HG03457 (cell line): Measurements from ENCODE around the gene CD52.
"Not testable (repeated sequence)": the region's sequence is repeated elsewhere in the genome, so short reads cannot be mapped to it uniquely, and the experiment has no call there.

ENCODE experiments used
- ATAC-seq: cut with Tn5 transposase; IDR thresholded peaks from one replicate; pipeline ENCODE4 v1.9.1; 2021; ENCODE audit warnings: moderate number of reproducible peaks; ENCODE audit not compliant: unreplicated experiment

Gene CD52

DNA sequence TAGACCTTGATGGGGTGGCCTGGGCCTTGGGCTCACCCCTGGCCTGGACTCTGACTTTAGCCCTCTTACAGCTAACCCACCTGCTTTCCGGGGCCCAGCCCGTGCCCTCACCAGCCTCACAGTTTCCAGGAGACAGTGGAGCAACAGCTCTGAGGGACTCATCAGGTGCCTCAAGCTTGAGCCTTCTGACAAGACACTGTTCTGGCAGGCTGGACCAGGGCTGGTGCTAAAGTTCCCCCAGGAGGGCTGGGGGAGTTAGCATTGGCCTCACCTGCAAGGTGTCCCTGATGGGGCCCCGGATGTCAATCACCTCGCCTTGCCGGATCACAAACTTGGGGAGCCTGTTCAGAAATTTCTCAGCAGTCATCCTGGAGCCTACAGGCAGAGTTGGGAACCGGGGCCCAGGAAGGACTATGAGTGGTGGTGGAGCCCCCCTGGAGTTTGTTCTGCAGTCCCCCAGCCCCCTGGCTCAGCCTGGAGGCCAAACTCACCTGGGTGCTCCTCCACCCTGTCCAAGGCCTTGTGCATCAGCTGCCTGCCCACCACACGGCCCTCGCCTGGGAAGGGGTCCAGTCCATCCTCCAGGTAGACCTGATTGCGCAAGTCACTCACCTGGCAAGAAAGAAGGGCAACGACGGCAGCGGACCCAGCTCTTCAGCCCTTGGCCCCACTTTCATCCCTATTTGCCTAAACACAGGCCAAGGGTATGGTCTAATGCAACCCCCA lies 33.7 kb upstream of the CD52 start:
- no peak for ATAC-seq

DNA sequence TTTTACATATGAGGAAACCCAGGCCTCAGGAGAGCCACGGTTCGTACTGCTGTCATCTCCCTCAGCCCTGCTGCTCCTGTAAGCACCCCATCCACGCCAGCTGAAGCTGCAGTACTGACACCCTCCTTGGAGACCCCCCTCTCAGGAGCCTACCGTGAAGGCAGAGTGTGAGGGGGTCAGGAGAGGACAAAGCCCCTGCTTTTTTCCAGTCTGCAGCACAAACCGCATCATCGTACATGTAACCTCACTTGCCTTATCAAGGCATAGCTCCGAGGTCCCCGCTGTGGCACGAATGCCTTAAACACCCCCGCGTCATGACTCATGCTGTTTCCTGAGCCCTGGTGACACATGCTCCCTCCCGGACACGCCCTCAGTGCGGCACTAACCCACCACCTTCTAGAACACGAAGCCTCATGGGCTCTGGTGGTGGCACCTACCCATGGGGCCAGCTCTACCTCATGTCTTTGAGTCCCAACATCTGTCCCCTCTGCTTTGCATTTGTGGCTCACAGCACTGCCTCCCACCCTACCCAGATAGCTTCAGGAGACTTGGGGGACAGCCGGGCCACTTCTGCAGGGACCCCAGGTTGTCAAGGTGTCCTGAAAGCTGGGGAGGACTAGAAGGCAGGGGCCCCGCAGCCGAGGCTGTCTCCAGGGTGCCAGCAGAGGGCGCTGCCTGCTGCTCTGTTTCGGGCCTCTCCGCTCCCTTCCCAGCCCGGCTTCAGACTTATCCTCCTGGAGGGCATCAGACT lies 33.0 kb upstream of the CD52 start:
- no peak for ATAC-seq

DNA sequence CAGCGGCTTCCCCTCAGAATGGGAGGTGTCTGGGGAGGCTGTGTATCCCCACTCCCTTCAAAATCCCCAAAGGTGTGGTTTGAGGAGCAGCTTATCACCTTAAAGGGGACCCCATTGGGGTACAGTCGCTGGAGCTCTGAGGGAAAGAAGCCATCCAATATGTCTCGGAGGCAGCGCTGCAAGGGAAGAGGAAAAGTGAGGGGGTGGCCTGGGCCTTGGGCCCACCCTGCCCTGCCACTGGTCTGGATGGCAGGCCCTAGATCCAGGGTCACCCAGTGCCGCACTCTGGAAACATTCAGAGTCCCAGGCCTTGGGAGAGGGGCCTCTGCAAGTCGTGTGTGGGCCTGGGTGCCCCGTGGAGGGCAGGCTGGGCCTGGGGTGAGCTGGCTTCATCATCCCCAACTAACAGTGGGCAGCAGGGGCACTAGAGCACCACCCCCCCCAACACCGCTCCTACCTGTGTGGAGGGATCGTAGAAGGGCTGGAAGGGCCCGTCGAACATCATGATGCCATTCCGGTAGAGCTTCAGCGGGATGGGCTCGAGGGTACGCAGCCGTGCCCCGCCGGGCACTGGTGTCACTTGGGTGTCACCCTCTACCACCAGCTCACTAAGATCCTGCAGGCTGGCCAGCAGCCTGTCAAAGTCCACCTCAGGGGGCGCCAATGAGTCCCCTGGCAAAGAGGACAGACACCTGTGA lies 32.2 kb upstream of the CD52 start:
- ATAC-seq, result no peak

DNA sequence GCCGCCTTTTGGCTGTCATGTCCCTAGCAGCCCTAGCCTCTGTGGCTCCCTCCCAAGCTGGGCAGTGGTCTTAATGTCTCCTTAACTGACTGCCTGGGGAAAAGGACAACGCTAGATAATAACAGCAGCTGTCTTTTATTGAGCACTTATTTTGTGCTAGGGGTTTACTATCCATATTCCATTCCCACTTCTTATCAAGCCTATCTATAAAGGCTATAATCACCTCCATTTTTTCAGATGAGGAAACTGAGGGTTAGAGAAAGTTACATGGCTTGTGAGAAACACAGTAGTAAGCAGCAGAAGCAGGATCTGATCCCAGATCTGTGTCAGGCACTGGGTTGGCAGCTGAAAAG lies 31.7 kb upstream of the CD52 start:
- ATAC-seq, result no peak

DNA sequence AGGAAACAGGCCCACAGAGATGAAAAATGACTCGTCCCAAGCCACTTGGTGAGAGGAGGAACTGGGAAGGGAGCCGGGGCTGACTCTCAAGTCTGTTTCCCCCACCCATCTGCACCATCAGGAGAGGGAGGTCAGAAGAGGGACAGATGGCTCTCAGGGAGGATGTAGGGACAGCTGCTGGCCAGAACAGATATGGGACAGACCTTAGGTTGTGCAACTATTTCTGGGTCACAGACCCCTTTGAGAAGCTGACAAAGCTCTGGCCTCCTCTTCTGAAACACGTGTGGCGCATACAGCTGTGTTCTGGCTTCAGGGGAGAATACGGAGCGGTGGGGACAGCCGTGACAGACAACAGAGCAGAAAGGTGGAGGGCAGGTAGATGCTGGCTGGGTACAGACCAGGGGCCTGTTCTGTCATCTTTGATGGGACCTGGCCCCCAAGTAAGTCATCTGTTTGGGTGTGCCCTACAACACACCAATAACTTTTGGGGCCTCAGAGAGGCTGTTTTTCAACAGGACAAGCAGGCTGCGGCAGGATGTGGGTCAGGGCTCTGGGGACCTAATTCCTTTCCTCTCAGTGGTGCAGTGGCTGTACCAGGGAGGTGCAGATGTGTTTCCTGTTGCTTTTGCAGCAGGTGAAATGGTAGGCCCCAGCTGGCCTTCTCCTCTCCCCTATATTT lies 30.6 kb upstream of the CD52 start:
- ATAC-seq, result peak; percentile 35

DNA sequence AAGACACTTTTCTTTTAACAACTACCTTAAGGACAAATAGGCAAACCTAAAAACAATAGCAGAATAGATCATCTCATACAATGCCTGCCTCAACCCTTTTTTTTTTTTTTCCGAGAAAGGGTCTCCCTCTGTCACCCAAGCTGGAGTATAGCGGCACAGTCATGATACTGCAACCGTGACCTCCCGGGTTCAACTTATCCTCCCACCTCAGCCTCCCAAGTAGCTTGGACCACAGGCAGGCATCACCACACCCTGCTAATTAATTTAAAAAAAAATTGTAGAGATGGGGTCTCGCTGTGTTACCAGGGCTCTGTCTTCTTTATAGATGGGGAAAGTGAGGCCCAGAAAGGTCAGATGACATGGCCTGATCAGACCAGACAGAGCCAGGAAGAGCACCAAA lies 29.9 kb upstream of the CD52 start:
- no peak for ATAC-seq

DNA sequence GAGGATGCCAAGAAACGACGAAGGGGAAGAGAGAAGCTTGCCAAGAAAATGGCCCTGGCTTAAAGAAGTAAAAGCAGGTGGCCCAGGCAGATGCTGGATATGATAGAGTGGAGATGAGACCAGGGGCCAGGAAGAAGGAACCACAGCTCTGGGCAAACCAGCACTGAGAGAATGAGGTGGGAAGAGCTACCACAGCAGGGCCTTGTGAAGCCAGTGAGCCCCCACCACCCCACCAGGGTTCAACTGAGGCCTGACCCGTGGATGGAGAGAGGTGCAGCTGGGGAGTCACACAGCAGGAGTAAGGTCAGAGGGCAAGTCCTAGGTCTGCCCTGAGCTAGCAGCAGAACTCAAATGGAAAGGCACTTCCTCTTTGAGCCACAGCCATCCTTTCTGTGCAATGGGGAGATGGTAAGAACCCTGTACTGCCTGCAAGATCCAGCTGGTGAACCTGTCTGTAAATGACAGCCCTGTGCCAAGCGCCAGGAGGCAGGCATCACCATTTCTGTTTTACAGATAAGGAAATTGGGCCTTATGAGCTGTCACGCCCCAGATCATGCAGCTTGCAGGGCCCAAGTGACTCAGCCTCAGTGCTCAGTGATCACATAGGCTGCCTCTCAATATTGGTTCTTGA lies 29.3 kb upstream of the CD52 start:
- no peak for ATAC-seq

DNA sequence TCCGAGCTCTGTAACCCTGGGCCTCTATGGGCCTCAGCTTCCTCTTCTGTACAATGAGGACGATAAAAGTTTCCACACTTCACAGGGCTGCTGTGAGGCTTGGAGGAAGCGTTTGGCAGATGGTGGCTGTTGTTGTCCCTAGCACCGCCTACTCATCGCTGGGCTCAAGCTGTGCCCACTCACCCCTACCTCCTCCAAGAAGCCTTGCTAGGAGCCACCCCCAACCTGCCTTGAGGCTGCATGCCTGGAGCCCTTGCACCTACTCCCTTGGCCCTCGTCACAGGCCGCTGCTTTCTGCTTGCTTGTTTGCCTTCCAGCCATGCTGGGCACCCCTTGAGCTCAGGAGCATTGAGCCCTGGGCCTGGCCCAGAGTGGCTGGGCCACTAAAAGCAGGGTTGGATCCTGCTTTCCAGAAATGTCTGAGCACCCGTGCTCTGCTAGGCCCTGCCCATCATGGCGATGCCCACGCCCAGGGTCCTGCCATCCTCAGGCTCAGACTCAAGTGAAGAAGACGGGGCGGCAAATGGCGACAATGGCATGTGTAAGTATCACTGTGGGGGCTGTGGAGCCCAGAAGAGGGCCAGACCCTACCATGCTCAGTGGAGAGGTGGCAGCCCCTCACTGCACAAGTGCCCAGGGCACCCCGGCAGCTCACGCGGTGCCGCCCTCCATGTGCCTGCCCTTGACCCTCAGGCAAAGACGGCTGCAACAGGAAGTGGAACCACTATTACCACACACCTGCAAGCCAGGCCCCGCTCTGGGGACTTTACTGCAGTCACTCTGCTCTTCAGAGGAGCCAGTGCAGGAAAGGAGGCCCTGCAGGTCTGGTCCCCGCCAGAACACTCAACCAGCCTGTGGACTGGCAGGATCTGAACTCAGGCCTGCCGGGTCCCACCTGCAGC lies 28.3 kb upstream of the CD52 start:
- ATAC-seq, result no peak

DNA sequence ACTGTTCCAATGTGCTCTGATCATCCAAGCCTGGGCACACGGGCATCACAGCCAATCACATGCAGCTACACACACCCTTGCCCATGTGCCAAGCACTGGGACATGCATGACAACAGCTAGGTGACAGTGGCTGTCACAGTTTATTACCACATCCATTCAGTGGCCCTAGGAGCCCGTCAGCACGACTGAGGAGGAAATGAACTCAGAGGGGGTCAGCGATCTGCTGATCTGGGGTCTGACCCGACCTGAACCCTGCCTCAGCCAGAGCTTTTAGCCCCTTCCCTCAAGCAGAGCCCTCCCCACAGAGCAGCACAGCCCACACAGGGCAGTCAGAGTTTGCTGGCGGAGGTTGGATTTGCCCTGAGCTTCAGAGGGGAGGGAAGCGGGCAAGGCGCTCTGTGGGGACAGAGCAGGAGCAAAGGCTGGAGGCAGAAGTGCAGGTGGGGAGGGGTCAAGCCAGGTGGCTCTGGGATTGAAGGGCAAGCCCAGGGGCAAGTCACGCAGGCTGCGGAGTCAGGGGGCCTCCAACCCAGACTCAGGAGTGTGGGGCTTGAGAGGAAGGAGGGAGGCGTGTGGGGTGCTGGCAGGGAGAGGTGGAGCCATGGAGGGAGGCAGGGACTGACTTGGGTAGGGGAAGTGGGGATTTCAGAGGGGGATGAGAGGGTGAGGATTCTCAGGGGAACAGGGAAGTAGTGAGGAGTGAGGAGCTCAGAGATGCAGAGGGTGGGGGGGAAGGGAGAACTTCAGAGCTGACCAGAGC lies 27.5 kb upstream of the CD52 start:
- ATAC-seq, result no peak

DNA sequence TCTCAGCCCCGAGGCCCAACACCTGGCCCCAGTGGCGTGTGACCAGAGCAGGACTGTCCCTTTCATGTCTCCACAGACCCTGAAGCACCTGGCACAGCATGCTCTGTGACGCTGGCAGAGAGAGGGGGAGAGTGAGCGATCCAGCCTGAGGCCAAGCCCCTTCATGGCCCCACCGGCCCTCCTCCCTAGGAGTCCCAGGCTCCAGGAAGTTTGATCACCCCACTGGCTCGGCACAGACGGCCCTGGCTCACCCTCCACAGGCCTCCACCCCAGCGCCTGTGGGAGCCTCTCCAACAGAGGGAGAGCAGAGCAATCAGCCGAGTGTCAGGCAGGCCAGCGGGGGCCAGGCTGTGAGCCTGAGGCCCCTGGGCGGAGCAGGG lies 26.9 kb upstream of the CD52 start:
- ATAC-seq, result no peak

DNA sequence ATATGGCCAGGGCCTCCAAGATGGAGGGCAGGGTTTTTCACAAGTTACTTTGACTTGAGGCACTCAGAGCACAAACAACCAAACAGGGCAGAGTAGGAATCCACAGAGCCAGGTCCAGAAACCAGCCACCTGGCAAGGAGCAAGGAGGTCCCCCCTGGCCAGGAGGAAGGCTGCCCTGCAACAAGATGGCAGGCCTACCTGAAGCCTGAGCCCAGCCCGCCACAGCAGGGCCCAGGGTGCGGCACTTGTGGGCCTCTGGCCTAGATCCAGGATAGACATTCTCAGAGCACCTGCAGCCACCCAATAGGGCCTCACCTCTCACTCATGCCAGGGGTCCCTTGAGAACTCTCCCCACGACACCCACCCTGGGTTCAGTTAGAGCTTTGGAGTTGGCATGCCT lies 26.3 kb upstream of the CD52 start:
- no peak for ATAC-seq

DNA sequence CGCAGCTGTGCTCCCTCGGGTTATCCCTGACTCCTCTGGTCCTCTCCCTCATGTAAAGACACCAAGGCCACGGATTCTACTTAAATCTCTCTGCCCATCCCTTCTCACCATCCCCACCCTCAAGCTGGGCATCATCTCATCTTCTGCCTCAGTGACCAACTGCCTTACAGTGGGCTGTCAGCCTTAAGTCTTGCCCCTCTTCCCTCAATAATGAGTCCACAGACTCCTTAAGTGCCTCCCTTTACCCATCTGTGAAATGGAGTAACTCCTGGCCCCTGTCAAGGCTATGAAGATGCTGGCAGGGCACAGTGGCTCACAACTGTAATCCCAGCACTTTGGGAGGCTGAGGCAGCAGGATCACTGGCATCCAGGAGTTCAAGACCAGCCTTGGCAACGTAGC lies 25.8 kb upstream of the CD52 start:
- no peak for ATAC-seq

DNA sequence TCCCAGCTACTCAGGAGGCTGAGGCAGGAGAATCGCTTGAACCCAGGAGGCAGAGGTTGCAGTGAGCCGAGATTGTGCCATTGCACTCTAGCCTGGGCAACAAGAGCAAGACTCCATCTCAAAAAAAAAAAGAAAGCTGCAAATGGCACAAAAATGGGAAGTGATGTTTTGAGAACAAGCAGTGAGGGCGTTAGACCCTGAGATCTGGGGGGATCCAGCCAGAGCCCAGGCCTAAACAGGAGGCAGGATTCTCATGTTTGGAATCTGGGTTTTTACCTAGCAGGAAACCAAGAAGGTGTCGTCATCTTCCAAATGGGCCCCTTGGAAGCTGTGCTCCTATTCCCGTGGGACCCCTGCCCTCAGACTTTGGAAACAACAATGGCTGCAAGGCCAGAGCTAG lies 25.0 kb upstream of the CD52 start:
- not testable (repeated sequence) for ATAC-seq

DNA sequence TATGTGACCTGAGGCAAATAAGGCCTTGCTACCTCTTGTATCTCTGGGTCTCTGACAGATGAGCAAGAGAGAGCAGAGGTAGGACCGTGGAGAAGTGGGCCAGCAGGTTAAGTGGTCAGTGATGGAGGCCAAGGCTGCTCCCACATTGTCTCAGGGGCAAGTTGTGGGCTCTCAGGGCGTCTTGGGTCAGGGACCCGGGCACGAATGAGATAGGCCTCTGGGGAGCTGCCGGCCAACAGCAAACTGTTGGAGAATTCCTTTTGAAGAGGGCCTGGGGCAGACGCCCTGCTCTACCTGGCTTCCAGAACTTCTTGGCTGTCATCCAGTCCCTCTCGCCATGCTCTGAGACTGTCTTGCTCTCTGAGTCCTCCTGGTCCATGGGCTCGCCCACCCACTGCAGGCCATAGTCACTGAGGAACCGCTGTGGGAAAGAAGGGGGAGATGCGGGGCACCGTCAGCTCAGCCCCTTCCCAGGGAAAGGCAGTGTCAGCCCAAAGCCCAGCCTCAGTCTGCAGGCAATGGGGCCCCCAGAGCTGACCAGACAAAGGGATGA lies 23.8 kb upstream of the CD52 start:
- no peak for ATAC-seq

DNA sequence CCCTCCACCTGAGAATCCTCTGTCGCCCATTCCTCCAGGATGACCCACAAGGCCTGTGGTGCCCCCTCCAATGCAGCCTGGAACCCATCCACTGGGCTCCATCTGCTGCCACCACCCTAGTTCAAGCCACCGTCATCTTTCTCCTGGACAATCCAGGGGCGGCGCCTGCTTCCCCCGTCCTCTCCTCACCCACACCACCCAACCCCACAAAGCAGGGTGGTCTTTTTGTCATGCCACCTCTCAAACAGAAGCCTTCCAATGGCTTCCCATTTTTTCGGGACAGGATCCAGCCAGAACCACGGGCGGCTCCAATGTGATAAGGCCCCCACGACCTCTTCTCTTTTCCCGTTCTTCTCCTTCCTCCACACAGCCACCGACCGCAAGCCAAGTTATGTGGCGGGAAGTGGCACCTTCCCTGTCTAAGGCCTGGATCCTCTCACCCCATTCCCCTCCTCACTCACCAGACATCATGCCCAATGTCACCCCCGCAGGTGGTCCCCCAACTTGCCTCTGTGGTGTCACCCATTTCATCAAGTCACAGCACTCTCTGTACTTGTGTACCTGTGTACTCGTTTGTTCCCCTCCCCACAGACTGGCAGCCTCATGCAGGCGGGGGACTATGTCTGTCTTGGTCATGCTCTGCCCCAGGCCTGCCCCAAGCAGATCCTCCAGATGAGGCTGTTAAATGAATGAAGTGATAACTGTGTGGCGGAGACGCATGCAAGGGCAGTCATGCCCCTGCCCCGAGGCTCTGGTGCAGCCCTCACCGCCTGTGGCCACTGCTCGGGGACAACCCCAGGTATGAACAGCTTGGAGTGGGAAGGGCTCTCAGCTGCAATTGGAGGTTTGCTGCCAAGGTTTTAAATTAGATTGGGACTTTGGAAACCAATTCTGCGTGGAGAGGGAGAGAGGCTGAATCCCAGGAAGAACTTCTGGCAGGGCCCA lies 22.3 kb upstream of the CD52 start:
- no peak for ATAC-seq

DNA sequence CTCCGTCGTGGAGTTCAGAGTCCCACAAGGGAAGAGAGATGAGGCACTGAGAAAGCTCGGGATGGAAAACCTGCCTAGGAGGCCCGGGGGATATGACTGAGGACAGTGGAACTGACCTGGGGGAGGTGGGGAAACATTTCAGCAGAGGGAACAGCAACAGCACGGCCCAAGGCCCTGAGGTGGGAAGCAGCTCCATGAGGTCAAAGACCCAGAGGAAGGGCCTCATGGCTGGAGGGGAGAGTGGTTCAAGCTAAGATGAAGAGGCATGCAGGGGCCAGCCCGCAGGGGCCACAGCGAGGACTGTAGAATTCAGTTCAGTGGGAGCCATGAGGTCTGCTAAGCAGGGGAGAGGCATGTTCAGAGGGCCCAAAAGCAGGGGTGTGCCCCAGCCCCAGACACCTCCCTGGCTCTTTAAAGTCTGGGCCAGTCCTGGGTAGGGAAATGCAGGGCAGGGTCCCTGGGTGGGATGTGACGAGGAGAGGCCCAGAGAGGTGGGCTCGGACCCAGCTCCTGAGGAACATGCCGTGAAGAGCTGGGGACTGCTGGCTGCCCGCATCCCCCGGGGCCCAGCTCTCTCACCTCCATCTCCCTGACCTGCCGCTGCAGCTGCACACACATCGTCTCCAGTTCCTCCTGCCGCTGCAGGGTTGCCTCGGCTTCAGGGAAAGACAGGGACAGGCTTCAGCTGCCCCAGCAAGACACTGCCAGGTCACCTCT lies 21.3 kb upstream of the CD52 start:
- no peak for ATAC-seq

DNA sequence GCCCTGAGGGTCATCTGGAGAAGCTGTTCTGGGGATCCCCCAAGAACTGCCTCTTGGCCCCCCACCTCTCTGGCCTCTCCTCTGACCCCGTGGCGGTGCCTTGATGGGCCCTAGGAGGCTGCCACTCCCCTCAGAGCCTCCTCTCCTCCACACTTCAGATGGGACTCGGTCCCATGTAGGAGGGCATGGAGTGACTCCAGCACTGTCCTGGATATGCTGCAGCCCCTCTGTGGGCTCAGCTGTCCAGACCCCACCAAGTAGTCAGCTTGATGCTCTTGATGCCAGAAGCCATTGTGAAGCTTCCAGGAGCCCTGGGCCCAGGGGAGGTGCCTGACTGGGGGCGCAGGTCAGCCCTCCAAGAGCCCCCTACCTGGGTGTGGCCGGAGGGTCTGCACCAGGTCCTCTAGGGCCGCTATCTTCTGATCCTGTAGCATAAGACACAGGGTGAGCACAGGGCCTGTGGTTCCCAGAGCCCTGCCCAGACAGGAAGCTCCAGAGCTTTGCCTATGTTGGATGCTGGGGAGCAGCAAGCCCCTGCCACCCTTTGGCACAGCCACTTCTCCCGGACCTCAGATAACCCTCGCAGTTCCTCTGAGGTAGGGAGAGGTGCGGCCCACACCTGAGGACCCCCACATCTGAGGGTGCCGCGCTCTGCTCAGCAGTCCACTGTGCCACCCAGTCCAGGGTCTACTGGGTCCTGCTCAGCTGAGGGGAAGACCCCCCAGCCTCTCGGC lies 20.5 kb upstream of the CD52 start:
- no peak for ATAC-seq
